ENCODE measurements around the gene PGP. TPM values are rescaled to one million over a fixed set of nuclear protein-coding genes. Genes with fewer than 3 reads are reported as not detected.
"Not testable (repeated sequence)": the region's sequence is repeated elsewhere in the genome, so short reads cannot be mapped to it uniquely, and the experiment has no call there.

Gene PGP
- 10 to 100 TPM; 13.1 to 27.0 (median 23.2) TPM for total RNA-seq

GRCh38 chr16:2214719-2214968 lies at the start of gene PGP:
Gene PGP, minus strand, starts transcription at chr16:2214840. Its CDS starts 63 bp downstream, at chr16:2214777.
- DNase-seq (ENCODE audit: low spot score in 2 of 2), result no peak
- Histone ChIP-seq H3K4me1 (peaks cover 0 to 39% (median 22%) of the 10 kb centered on the region in 4 donors), H3K4me3 (peak within 1 kb of the TSS; percentile 58 to 96 (median 76)), H3K36me3 (peaks cover 0 to 15% (median 0%) of the 10 kb centered on the region in 3 donors), H3K27ac (peak within 1 kb of the TSS; percentile 59 to 92 (median 90)), H3K9me3 (no peaks in the 10 kb centered on the region), H3K27me3 (no peaks in the 10 kb centered on the region)
- 0% methylated on average over 5 to 6 of the region's 48 CpGs for WGBS, 2 donors
- TF ChIP-seq POLR2A (IDR thresholded peaks at IDR 0.05), result peak in 1 of 2 donors; percentile 42
- TF ChIP-seq, protein P1, sequence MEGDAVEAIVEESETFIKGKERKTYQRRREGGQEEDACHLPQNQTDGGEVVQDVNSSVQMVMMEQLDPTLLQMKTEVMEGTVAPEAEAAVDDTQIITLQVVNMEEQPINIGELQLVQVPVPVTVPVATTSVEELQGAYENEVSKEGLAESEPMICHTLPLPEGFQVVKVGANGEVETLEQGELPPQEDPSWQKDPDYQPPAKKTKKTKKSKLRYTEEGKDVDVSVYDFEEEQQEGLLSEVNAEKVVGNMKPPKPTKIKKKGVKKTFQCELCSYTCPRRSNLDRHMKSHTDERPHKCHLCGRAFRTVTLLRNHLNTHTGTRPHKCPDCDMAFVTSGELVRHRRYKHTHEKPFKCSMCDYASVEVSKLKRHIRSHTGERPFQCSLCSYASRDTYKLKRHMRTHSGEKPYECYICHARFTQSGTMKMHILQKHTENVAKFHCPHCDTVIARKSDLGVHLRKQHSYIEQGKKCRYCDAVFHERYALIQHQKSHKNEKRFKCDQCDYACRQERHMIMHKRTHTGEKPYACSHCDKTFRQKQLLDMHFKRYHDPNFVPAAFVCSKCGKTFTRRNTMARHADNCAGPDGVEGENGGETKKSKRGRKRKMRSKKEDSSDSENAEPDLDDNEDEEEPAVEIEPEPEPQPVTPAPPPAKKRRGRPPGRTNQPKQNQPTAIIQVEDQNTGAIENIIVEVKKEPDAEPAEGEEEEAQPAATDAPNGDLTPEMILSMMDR (IDR thresholded peaks at IDR 0.05), result no peak

DNA sequence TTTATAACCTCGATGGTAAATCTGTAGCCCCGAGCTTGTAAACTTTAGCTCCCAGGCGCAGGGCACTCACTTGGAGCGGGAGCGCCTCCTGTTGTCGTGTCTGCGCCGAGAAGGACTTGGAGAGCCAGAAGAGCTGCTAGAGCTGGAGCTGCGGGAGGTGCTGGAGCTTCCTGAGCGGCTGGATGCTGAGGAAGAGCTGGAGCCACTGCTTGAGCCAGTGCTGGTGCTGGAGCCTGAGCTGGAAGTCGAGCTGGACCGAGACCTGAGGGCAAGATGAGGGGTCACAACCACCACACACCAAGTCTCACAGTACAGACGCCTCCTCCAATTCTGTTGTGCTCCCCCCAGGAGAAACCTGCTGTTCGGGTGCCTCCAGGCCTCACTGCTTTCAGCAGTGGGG lies 48.4 kb upstream of the PGP start:
- H3K27me3 ChIP-seq; H3K27ac ChIP-seq; DNase-seq (ENCODE audit: low spot score in 2 of 2); H3K4me3 ChIP-seq; H3K9me3 ChIP-seq: not testable (repeated sequence)
- Histone ChIP-seq H3K36me3 (peaks cover 0 to 63% (median 11%) of the 10 kb centered on the region in 3 donors), H3K4me1 (peaks cover 0 to 28% (median 7%) of the 10 kb centered on the region in 4 donors)
- 81 to 86% methylated on average over 13 to 14 of the region's 14 CpGs for WGBS, 2 donors

- H3K27me3 ChIP-seq, result no peaks in the 10 kb centered on the region
- H3K27ac ChIP-seq, result no peak overlapping the region
- H3K9me3 ChIP-seq, result no peaks in the 10 kb centered on the region
- no peak for DNase-seq (ENCODE audit: low spot score in 2 of 2)
- H3K4me3 ChIP-seq, result no peak overlapping the region
- 95 to 98% methylated on average over 8 of the region's 8 CpGs for WGBS, 2 donors
- no peak for TF ChIP-seq EP300 (IDR thresholded peaks at IDR 0.05)
- TF ChIP-seq POLR2A (IDR thresholded peaks at IDR 0.05), result no peak
- TF ChIP-seq, protein P1 (IDR thresholded peaks at IDR 0.05), result no peak
- H3K36me3 ChIP-seq, result peaks cover 0 to 91% (median 15%) of the 10 kb centered on the region in 3 donors
- H3K4me1 ChIP-seq, result peaks cover 0 to 11% (median 0%) of the 10 kb centered on the region in 4 donors
Observed at GRCh38 chr16:2260250-2260649, 45.6 kb upstream of the PGP start.

DNA sequence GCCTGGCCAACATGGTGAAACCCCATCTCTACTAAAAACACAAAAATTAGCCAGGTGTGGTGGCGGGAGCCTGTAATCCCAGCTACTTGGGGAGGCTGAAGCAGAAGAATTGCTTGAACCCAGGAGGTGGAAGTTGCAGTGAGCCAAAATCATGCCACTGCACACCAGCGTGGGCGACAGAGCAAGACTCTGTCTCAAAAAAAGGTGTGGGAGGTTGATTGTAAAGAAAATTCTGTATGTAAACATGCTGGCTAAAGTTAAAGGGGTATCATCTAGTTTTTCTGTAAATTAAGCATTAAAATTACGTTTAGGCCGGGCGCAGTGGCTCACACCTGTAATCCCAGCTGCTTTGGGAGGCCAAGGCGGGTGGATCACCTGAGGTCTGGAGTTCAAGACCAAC lies 43.9 kb upstream of the PGP start:
- H3K36me3 ChIP-seq, result peaks cover 0 to 98% (median 19%) of the 10 kb centered on the region in 3 donors

DNA sequence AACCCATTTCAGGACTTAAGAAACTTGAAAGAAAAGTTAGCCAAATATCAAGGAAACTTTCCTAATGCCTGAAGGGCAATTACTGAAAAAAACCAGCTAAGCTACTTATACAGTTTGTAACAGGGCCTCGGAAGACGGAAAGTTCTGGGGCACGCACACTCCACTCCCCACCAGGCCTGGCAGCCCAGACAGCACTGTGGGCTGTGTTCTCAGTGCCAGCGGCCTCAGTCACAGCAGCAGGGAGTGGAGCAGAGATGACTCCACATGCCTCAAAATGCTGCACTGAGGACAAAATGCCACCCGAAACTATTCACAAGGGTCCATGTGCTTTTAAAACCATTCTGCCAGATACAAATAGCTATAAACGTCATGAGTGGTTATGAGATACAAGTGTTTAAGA lies 43.1 kb upstream of the PGP start:
- Histone ChIP-seq H3K36me3 (peaks cover 0 to 98% (median 19%) of the 10 kb centered on the region in 3 donors), H3K27ac (no peak overlapping the region), H3K4me1 (no peaks in the 10 kb centered on the region), H3K27me3 (no peaks in the 10 kb centered on the region), H3K9me3 (no peaks in the 10 kb centered on the region), H3K4me3 (no peak overlapping the region)
- no peak for DNase-seq (ENCODE audit: low spot score in 2 of 2)
- TF ChIP-seq, protein P1 (IDR thresholded peaks at IDR 0.05), result no peak
- 90 to 93% methylated on average over 6 of the region's 6 CpGs for WGBS, 2 donors

More for the DNA sequence above, 43.9 kb upstream of the PGP start:
- not testable (repeated sequence) for DNase-seq (ENCODE audit: low spot score in 2 of 2); H3K27ac ChIP-seq; H3K4me1 ChIP-seq; H3K4me3 ChIP-seq; H3K27me3 ChIP-seq; H3K9me3 ChIP-seq
- 90 to 93% methylated on average over 7 of the region's 7 CpGs for WGBS, 2 donors

GRCh38 chr16:2256531-2257140 lies 42.0 kb upstream of the PGP start:
- no peaks in the 10 kb centered on the region for H3K27me3 ChIP-seq
- TF ChIP-seq POLR2A (IDR thresholded peaks at IDR 0.05), result no peak
- TF ChIP-seq, protein P1 (IDR thresholded peaks at IDR 0.05), result no peak
- TF ChIP-seq EP300 (IDR thresholded peaks at IDR 0.05), result no peak
- no peak overlapping the region for H3K4me3 ChIP-seq
- no peaks in the 10 kb centered on the region for H3K9me3 ChIP-seq
- peaks cover 0 to 89% (median 13%) of the 10 kb centered on the region in 3 donors for H3K36me3 ChIP-seq
- no peak for DNase-seq (ENCODE audit: low spot score in 2 of 2)
- WGBS, 2 donors, result 90 to 91% methylated on average over 12 of the region's 12 CpGs
- peaks cover 0 to 8% (median 8%) of the 10 kb centered on the region in 4 donors for H3K4me1 ChIP-seq
- no peak overlapping the region for H3K27ac ChIP-seq
